Tibial nerve (tissue), 3 donors: ENCODE results near the gene COL27A1.

Experiments used
- POLR2A ChIP-seq, 2 donors: fragments of 450-650 bp; IDR thresholded peaks; one replicate each; pipeline ENCODE4 v1.6.1; 2017; ENCODE audit warnings: antibody characterized with exemption in 2 of 2, mild to moderate bottlenecking in 2 of 2, moderate library complexity in 2 of 2
- TF ChIP-seq, protein P1 (sequence below), 5 experiments: fragments of 200-600 bp in 3 of 5; fragments of 450-650 bp in 2 of 5; sonication (generic) in 3 of 5; IDR thresholded peaks; one replicate each; pipeline ENCODE4 v1.5.1; 2016 to 2019; ENCODE audit warnings: antibody characterized with exemption in 5 of 5, mild to moderate bottlenecking in 3 of 5, moderate library complexity in 2 of 5

DNA sequence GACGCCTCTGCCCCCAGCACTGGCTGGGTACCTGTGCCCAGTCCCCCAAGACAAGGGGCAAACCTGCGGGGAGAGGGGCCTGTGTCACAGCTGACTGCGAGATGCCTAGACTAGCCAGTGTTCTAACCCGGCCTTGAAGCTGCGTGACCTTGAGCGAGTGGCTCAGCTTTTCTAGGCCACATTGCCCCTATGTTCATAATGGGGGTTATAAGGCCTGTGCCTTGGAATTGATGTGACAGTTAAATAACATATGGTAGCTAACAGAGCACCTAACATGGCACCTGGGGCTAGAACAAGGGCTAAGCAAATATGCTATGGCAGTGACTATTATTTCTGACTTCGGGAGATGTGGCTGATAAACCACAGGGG is 22.8 kb upstream of the COL27A1 start:
- TF ChIP-seq, protein P1, sequence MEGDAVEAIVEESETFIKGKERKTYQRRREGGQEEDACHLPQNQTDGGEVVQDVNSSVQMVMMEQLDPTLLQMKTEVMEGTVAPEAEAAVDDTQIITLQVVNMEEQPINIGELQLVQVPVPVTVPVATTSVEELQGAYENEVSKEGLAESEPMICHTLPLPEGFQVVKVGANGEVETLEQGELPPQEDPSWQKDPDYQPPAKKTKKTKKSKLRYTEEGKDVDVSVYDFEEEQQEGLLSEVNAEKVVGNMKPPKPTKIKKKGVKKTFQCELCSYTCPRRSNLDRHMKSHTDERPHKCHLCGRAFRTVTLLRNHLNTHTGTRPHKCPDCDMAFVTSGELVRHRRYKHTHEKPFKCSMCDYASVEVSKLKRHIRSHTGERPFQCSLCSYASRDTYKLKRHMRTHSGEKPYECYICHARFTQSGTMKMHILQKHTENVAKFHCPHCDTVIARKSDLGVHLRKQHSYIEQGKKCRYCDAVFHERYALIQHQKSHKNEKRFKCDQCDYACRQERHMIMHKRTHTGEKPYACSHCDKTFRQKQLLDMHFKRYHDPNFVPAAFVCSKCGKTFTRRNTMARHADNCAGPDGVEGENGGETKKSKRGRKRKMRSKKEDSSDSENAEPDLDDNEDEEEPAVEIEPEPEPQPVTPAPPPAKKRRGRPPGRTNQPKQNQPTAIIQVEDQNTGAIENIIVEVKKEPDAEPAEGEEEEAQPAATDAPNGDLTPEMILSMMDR (IDR thresholded peaks at IDR 0.05) = no peak
- no peak for TF ChIP-seq POLR2A (IDR thresholded peaks at IDR 0.05)
